Neural progenitor cell (in vitro differentiated cells): ENCODE measurements around the gene ZNF423. TPM values are rescaled to one million over a fixed set of nuclear protein-coding genes. Genes with fewer than 3 reads are reported as not detected.

ENCODE experiments used
- DNase-seq: peaks from one replicate; pipeline ENCODE4 v3.0.0-alpha.2; 2016; ENCODE audit warnings: low spot score
- H2AFZ ChIP-seq: fragments of 200-600 bp; sonication (generic); replicated peaks from 2 replicates; pipeline ENCODE4 v1.6.1; 2016; ENCODE audit warnings: antibody characterized with exemption
- H3F3A ChIP-seq: fragments of 200-600 bp; sonication (generic); 2 replicates; pipeline ENCODE4 v1.6.1; 2016; ENCODE audit warnings: antibody characterized with exemption, low read depth
- H3K27ac ChIP-seq: fragments of 200-600 bp; sonication (generic); 2 replicates; pipeline ENCODE4 v1.5.1; 2016; ENCODE audit warnings: mild to moderate bottlenecking
- H3K27me3 ChIP-seq: fragments of 200-600 bp; sonication (generic); 2 replicates; pipeline ENCODE4 v1.6.1; 2016; ENCODE audit warnings: mild to moderate bottlenecking, moderate library complexity
- H3K36me3 ChIP-seq: fragments of 200-600 bp; sonication (generic); 2 replicates; pipeline ENCODE4 v1.5.1; 2016
- H3K4me1 ChIP-seq: fragments of 200-600 bp; sonication (generic); 2 replicates; pipeline ENCODE4 v1.6.1; 2016; ENCODE audit warnings: mixed run types
- H3K4me2 ChIP-seq: fragments of 200-600 bp; sonication (generic); 2 replicates; pipeline ENCODE4 v1.6.1; 2016
- H3K4me3 ChIP-seq: fragments of 200-600 bp; sonication (generic); 2 replicates; pipeline ENCODE4 v1.5.1; 2016
- H3K79me2 ChIP-seq: fragments of 200-600 bp; sonication (generic); 2 replicates; pipeline ENCODE4 v1.6.1; 2016; ENCODE audit warnings: low read depth
- H3K9ac ChIP-seq: fragments of 200-600 bp; sonication (generic); 2 replicates; pipeline ENCODE4 v1.6.1; 2016
- H3K9me3 ChIP-seq: fragments of 200-600 bp; sonication (generic); 2 replicates; pipeline ENCODE4 v1.5.1; 2016; ENCODE audit warnings: low read depth
- H4K20me1 ChIP-seq: fragments of 200-600 bp; sonication (generic); 2 replicates; pipeline ENCODE4 v1.6.1; 2016; ENCODE audit warnings: low read depth
- H3K27ac Mint-ChIP-seq: 3 replicates; pipeline ENCODE4 v1.8.0; 2021; ENCODE audit warnings: mixed read lengths
- H3K27me3 Mint-ChIP-seq: 2 replicates; pipeline ENCODE4 v1.8.0; 2022; ENCODE audit warnings: low read depth, mild to moderate bottlenecking, inconsistent platforms, moderate library complexity, mixed read lengths; ENCODE audit not compliant: insufficient read depth
- H3K36me3 Mint-ChIP-seq: 3 replicates; pipeline ENCODE4 v1.8.0; 2021; ENCODE audit warnings: mixed read lengths
- H3K4me1 Mint-ChIP-seq: 3 replicates; pipeline ENCODE4 v1.8.0; 2021; ENCODE audit warnings: mixed read lengths
- H3K4me3 Mint-ChIP-seq: 3 replicates; pipeline ENCODE4 v1.8.0; 2021; ENCODE audit warnings: mild to moderate bottlenecking, moderate library complexity, mixed read lengths
- H3K9me3 Mint-ChIP-seq: 3 replicates; pipeline ENCODE4 v1.8.0; 2020; ENCODE audit warnings: mixed read lengths
- CTCF ChIP-seq: fragments of 200-600 bp; sonication (generic); IDR thresholded peaks from 2 replicates; pipeline ENCODE4 v1.5.1; 2017; ENCODE audit warnings: antibody characterized with exemption, mild to moderate bottlenecking
- EZH2 ChIP-seq: fragments of 200-600 bp; sonication (generic); IDR thresholded peaks from 2 replicates; pipeline ENCODE4 v1.6.1; 2017; ENCODE audit warnings: antibody characterized with exemption, mild to moderate bottlenecking, moderate library complexity
- EZH2phosphoT487 ChIP-seq: fragments of 200-600 bp; sonication (generic); IDR thresholded peaks from 2 replicates; pipeline ENCODE4 v1.6.1; 2017; ENCODE audit warnings: antibody characterized with exemption
- total RNA-seq: library from RNA; depleted of rRNA; stranded (reverse); fragments of >200 nt; gene quantifications from 2 replicates; pipeline ENCODE4 v1.2.3, GENCODE V29; 2015; ENCODE audit warnings: low replicate concordance

ZNF423 gene
- total RNA-seq, 1 donor from 2014 or later: 21.9 TPM

- H3K36me3 Mint-ChIP-seq: no peaks in the 10 kb centered on the region
- no peaks in the 10 kb centered on the region for H3K9me3 Mint-ChIP-seq
- H4K20me1 ChIP-seq: peaks cover 10% of the 10 kb centered on the region
- H3K36me3 ChIP-seq: no peaks in the 10 kb centered on the region
- H3K9me3 ChIP-seq: no peaks in the 10 kb centered on the region
- no peak overlapping the region for H3K27ac Mint-ChIP-seq
- H3K4me1 Mint-ChIP-seq: peaks cover 33% of the 10 kb centered on the region
- H3K27ac ChIP-seq: no peak overlapping the region
- H3K4me2 ChIP-seq: peak overlapping the region; percentile 91
- no peak overlapping the region for H3K9ac ChIP-seq
- H3K27me3 ChIP-seq: peaks cover 51% of the 10 kb centered on the region
- DNase-seq: peak; percentile 71
- H2AFZ ChIP-seq: peak overlapping the region; percentile 41
- H3K4me1 ChIP-seq: peaks cover 24% of the 10 kb centered on the region
- peak overlapping the region; percentile 96 for H3K4me3 ChIP-seq
- TF ChIP-seq EZH2: peak; percentile 65
- TF ChIP-seq EZH2phosphoT487: peak; percentile 64
- no peak for TF ChIP-seq CTCF
- H3K27me3 Mint-ChIP-seq: peaks cover 15% of the 10 kb centered on the region
- peaks cover 49% of the 10 kb centered on the region for H3F3A ChIP-seq
- H3K79me2 ChIP-seq: peaks cover 33% of the 10 kb centered on the region
- peak overlapping the region; percentile 78 for H3K4me3 Mint-ChIP-seq
Observed at GRCh38 chr16:49858200-49859124, 2.5 kb upstream of the ZNF423 start.

GRCh38 chr16:49857423-49858181, 1.7 kb upstream of the ZNF423 start:
- peaks cover 15% of the 10 kb centered on the region for H3K27me3 Mint-ChIP-seq
- peaks cover 41% of the 10 kb centered on the region for H3K4me1 Mint-ChIP-seq
- peak overlapping the region; percentile 91 for H3K4me2 ChIP-seq
- DNase-seq: peak; percentile 85
- TF ChIP-seq EZH2: peak; percentile 80
- peak; percentile 55 for TF ChIP-seq EZH2phosphoT487
- TF ChIP-seq CTCF: peak; percentile 97
- peaks cover 54% of the 10 kb centered on the region for H3F3A ChIP-seq
- no peak overlapping the region for H3K9ac ChIP-seq
- H3K27ac Mint-ChIP-seq: peak overlapping the region; percentile 13
- peaks cover 42% of the 10 kb centered on the region for H3K79me2 ChIP-seq
- peaks cover 19% of the 10 kb centered on the region for H4K20me1 ChIP-seq
- H3K36me3 ChIP-seq: no peaks in the 10 kb centered on the region
- peaks cover 31% of the 10 kb centered on the region for H3K4me1 ChIP-seq
- no peak overlapping the region for H3K27ac ChIP-seq
- H3K9me3 ChIP-seq: no peaks in the 10 kb centered on the region
- peaks cover 51% of the 10 kb centered on the region for H3K27me3 ChIP-seq
- H3K36me3 Mint-ChIP-seq: no peaks in the 10 kb centered on the region
- H3K4me3 ChIP-seq: peak overlapping the region; percentile 96
- H3K9me3 Mint-ChIP-seq: no peaks in the 10 kb centered on the region
- H2AFZ ChIP-seq: peak overlapping the region; percentile 51
- H3K4me3 Mint-ChIP-seq: peak overlapping the region; percentile 90

- Mint-ChIP-seq H3K27ac (no peak overlapping the region), H3K4me3 (peak overlapping the region; percentile 92), H3K4me1 (peaks cover 42% of the 10 kb centered on the region), H3K27me3 (peaks cover 15% of the 10 kb centered on the region), H3K9me3 (no peaks in the 10 kb centered on the region), H3K36me3 (no peaks in the 10 kb centered on the region)
- Histone ChIP-seq H3K9me3 (no peaks in the 10 kb centered on the region), H3K79me2 (peaks cover 50% of the 10 kb centered on the region), H3K4me2 (peak overlapping the region; percentile 91), H2AFZ (no peak overlapping the region), H3K36me3 (no peaks in the 10 kb centered on the region), H3K27me3 (peaks cover 46% of the 10 kb centered on the region), H3K27ac (no peak overlapping the region), H3F3A (peaks cover 54% of the 10 kb centered on the region), H4K20me1 (peaks cover 27% of the 10 kb centered on the region), H3K4me1 (peaks cover 34% of the 10 kb centered on the region), H3K9ac (peak overlapping the region; percentile 45), H3K4me3 (peak overlapping the region; percentile 96)
- DNase-seq: peak; percentile 93
- TF ChIP-seq EZH2 (no peak), CTCF (peak; percentile 35)
Observed at GRCh38 chr16:49856672-49857330, 889 bp upstream of the ZNF423 start.
